ENCODE results near the gene NUDT14. TPM values are rescaled to one million over a fixed set of nuclear protein-coding genes. Genes with fewer than 3 reads are reported as not detected.

Gene NUDT14
- total and polyA plus RNA-seq, 12 donors = 4.1 to 55.8 (median 36.6) TPM

DNA sequence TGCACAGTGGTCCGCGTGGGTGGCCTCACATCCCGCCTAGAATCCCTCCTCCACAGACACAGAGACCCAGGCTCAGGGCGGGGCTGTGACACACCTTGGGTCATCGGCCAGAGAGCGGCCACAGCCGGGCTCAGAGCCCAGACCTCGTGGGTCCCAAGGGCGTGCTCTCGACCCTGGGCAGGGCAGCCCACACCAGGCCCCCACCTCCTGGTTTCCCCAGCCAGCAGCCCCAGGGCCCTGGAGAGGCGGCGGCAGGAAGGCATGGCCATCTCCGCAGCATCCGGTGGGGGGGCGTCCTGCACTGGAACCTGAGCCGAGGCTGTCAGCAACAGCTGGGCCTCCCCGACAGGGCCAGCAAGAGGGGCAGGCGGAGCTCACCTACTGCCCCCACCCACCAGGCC lies 27.8 kb downstream of the NUDT14 start:
- no peaks in the 10 kb centered on the region for H3K9me3 ChIP-seq (replicated peaks in 1 of 3)
- no peaks in the 10 kb centered on the region for H3K36me3 ChIP-seq (replicated peaks in 1 of 2)
- TF ChIP-seq, protein P1, sequence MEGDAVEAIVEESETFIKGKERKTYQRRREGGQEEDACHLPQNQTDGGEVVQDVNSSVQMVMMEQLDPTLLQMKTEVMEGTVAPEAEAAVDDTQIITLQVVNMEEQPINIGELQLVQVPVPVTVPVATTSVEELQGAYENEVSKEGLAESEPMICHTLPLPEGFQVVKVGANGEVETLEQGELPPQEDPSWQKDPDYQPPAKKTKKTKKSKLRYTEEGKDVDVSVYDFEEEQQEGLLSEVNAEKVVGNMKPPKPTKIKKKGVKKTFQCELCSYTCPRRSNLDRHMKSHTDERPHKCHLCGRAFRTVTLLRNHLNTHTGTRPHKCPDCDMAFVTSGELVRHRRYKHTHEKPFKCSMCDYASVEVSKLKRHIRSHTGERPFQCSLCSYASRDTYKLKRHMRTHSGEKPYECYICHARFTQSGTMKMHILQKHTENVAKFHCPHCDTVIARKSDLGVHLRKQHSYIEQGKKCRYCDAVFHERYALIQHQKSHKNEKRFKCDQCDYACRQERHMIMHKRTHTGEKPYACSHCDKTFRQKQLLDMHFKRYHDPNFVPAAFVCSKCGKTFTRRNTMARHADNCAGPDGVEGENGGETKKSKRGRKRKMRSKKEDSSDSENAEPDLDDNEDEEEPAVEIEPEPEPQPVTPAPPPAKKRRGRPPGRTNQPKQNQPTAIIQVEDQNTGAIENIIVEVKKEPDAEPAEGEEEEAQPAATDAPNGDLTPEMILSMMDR (IDR thresholded peaks at IDR 0.05) = no peak
- TF ChIP-seq POLR2A (IDR thresholded peaks at IDR 0.05) = no peak
- intact Hi-C loops (cut with DNase I) = no loop called here
- 55 to 60% (median 58%) methylated on average over 4 to 18 of the region's 18 CpGs; no CpG with 5 or more reads in 1 of the 4 donors for WGBS, 4 donors
- peaks cover 2% of the 10 kb centered on the region for H3K27me3 ChIP-seq
- H3K4me1 ChIP-seq (replicated peaks in 1 of 2) = no peaks in the 10 kb centered on the region
- DNase-seq = peak in 2 of 7 donors; percentile 19 to 37
- no peak overlapping the region for H3K4me3 ChIP-seq
- peak overlapping the region in 1 of 5 donors; percentile 58 for H3K27ac ChIP-seq

DNA sequence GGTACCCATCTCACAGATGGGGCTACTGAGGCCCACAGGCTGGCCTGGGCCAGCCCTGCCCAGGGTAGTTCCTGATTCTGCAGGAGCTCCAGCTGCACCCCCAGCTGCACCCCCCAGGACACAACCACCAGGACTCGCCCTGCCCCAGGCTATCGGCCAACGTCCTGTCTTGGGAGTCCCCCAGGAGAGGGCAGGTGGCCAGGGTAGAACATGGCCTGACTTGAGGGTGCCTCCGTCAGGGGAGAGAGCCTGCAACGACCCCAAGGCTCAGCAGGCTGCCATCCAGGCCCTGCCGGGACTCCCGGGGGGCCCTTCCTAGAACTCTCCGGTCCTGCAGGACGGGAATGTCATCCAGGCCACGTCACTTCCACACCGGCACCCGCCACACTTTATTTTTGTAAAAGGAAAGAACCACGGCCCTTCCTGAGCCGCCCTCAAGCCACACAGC lies 28.3 kb downstream of the NUDT14 start:
- H3K4me3 ChIP-seq = no peak overlapping the region
- no peaks in the 10 kb centered on the region for H3K27me3 ChIP-seq
- peak overlapping the region in 1 of 5 donors; percentile 23 for H3K27ac ChIP-seq
- no peaks in the 10 kb centered on the region for H3K4me1 ChIP-seq (replicated peaks in 1 of 2)
- H3K36me3 ChIP-seq (replicated peaks in 1 of 2) = no peaks in the 10 kb centered on the region
- no peaks in the 10 kb centered on the region for H3K9me3 ChIP-seq (replicated peaks in 1 of 3)
- WGBS, 4 donors = 51 to 78% (median 68%) methylated on average over 7 to 14 of the region's 14 CpGs
- intact Hi-C loops (cut with DNase I) = no loop called here
- TF ChIP-seq, protein P1 (IDR thresholded peaks at IDR 0.05) = no peak
- no peak for TF ChIP-seq POLR2A (IDR thresholded peaks at IDR 0.05)
- DNase-seq = no peak

DNA sequence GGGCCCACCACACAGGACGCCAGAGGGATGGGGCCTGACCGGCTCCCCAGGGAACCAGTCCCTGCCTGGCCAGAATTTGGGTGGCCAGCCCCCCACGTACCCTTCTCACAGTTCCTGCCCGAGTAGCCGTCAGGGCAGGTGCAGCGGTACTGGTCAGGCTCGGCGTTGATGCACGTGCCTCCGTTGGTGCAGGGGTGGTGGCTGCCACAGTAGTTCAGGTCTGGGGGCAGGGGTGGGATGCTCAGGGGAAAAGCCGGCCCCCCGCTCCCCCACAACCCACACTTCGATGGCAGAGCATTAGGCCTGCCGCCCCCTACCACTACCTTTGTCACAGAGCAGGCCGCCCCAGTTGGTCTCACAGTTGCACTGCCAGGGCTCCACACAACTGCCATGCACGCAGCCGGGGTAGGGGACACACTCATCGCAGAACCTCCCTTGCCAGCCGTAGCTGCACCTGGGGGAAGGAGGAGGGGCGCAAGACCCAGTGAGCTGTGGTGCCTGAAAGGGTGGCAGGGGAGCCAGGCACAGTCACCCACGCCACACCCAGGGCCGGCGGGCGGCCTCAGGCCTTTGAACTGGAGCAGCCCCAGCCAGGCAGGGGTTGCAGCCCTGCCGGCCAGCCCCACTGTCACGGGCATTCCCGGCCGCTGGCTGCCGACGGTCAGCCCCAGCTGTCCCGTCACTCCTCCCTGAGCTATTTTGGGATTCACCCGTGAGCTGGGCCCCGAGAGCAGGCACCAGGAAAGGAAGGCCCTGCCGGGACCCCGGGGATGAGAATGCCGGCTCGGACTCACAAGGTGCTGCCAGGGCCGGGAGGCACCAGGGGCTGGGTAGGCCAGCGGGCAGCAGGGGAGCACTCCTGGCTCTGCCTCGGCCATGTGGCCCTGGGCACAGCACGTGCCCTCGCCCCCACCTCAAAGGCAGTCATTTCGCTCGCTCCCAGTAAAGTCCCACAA lies 29.0 kb downstream of the NUDT14 start:
- H3K4me3 ChIP-seq = no peak overlapping the region
- no peaks in the 10 kb centered on the region for H3K9me3 ChIP-seq (replicated peaks in 1 of 3)
- no peaks in the 10 kb centered on the region for H3K4me1 ChIP-seq (replicated peaks in 1 of 2)
- intact Hi-C loops (cut with DNase I) = no loop called here
- no peaks in the 10 kb centered on the region for H3K36me3 ChIP-seq (replicated peaks in 1 of 2)
- WGBS, 4 donors = 78 to 82% (median 81%) methylated on average over 24 to 44 of the region's 44 CpGs
- TF ChIP-seq, protein P1 (IDR thresholded peaks at IDR 0.05) = no peak
- no peak for TF ChIP-seq POLR2A (IDR thresholded peaks at IDR 0.05)
- no peaks in the 10 kb centered on the region for H3K27me3 ChIP-seq
- no peak for DNase-seq
- peak overlapping the region in 1 of 5 donors; percentile 23 for H3K27ac ChIP-seq

DNA sequence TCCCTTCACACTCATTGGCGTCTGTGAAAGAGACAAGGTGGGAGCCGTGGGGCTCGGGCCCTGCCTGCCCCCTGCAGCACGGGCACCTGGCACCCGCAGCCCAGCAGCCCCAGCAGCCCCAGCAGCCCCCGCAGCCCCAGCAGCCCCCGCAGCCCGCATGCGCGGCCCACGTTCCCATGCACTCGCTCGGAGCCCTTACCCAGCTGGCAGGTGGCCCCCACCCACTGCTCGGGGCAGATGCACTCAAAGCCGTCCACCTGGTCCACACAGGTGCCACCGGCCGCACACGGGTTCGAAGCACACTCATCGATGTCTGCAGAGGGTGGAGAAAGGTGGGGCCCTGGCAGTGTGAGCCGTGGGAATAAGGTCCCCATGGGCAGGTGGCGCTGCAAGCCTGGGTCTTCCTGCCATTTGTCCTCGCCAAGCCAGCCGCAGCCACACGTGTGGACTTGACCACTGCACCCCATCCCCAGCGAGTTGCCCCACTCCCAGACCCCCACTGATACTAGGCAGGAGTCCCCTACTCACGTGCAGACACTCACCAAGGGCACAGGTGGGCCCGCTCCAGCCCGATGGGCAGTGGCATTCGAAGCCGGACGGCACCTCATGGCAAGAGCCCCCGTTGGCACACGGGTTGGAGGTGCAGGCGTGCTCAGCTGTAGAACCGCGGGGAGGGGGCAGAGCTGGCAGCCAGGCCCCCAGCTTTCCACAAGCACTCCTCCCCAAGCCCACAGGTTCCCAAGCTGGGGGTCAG lies 29.9 kb downstream of the NUDT14 start:
- 80 to 91% (median 86%) methylated on average over 14 to 37 of the region's 37 CpGs; no CpG with 5 or more reads in 1 of the 4 donors for WGBS, 4 donors
- H3K27me3 ChIP-seq = no peaks in the 10 kb centered on the region
- no peak overlapping the region for H3K27ac ChIP-seq
- no peaks in the 10 kb centered on the region for H3K36me3 ChIP-seq (replicated peaks in 1 of 2)
- intact Hi-C loops (cut with DNase I) = no loop called here
- no peak for TF ChIP-seq POLR2A (IDR thresholded peaks at IDR 0.05)
- TF ChIP-seq, protein P1 (IDR thresholded peaks at IDR 0.05) = no peak
- H3K4me3 ChIP-seq = no peak overlapping the region
- no peak for DNase-seq
- H3K9me3 ChIP-seq (replicated peaks in 1 of 3) = no peaks in the 10 kb centered on the region
- H3K4me1 ChIP-seq (replicated peaks in 1 of 2) = no peaks in the 10 kb centered on the region
